HEK293 (cell line): Measurements from ENCODE around the gene CYTH3.

Experiments used
- CTCF ChIA-PET: fragments of 350-600 bp; formaldehyde crosslinking; extraction: SDS; loops from one replicate; lab custom pipeline; 2021; ENCODE audit warnings: antibody characterized with exemption; lab: Yijun Ruan, JAX
- POLR2A ChIA-PET: fragments of 300-600 bp; formaldehyde crosslinking; extraction: SDS; loops from one replicate; lab custom pipeline; 2020; ENCODE audit warnings: antibody characterized with exemption, inconsistent platforms; lab: Yijun Ruan, JAX
- H3K27ac ChIP-seq: fragments of 200-500 bp; sonication (Bioruptor generic); 2 replicates; pipeline ENCODE4 v1.5.1; 2014; ENCODE audit warnings: low read depth, low read length, control low read depth, inconsistent platforms; ENCODE audit errors: extremely low read depth
- H3K36me3 ChIP-seq, 2 experiments: fragments of 200-500 bp in 1 of 2; sonication (Bioruptor generic) in 1 of 2; 1 replicate in 1 of 2; 2 replicates in 1 of 2; pipeline ENCODE4 v1.5.1; 2014 to 2017; ENCODE audit warnings: inconsistent platforms in 2 of 2, low read length in 2 of 2; ENCODE audit not compliant: control insufficient read depth in 2 of 2, insufficient read depth in 1 of 2
- H3K4me1 ChIP-seq: fragments of 200-500 bp; sonication (Bioruptor generic); 2 replicates; pipeline ENCODE4 v1.5.1; 2014; ENCODE audit warnings: mild to moderate bottlenecking, low read length, inconsistent platforms; ENCODE audit not compliant: control insufficient read depth, insufficient read depth
- H3K4me3 ChIP-seq: 2 replicates; pipeline ENCODE4 v1.5.1; 2011; ENCODE audit warnings: low read depth, mild to moderate bottlenecking, control low read depth, low read length, moderate library complexity
- H3K9me3 ChIP-seq: fragments of 200-500 bp; sonication (Bioruptor generic); 2 replicates; pipeline ENCODE4 v1.5.1; 2014; ENCODE audit warnings: low read depth, low read length, inconsistent platforms; ENCODE audit not compliant: control insufficient read depth, insufficient read depth
- ATF2 ChIP-seq: fragments of 450-650 bp; formaldehyde crosslinking; IDR thresholded peaks from 2 replicates; pipeline ENCODE4 v1.5.1; 2016; ENCODE audit warnings: missing biosample characterization, missing genetic modification characterization, low read depth
- CTCF ChIP-seq: fragments of 450-650 bp; formaldehyde crosslinking; IDR thresholded peaks from 2 replicates; pipeline ENCODE4 v1.5.1; 2016; ENCODE audit warnings: missing biosample characterization, missing genetic modification characterization
- HOXD13 ChIP-seq: sonication (generic); formaldehyde crosslinking; IDR thresholded peaks from 2 replicates; pipeline ENCODE4 v1.8.0; 2022; ENCODE audit warnings: missing genetic modification reagents, borderline replicate concordance
- PRDM2 ChIP-seq: fragments of 450-650 bp; formaldehyde crosslinking; IDR thresholded peaks from 2 replicates; pipeline ENCODE4 v1.5.1; 2016; ENCODE audit warnings: missing biosample characterization, missing genetic modification characterization, borderline replicate concordance
- RBAK ChIP-seq: fragments of 450-650 bp; formaldehyde crosslinking; IDR thresholded peaks from 2 replicates; pipeline ENCODE4 v1.5.1; 2016; ENCODE audit warnings: missing biosample characterization, missing genetic modification characterization
- SETDB1 ChIP-seq: IDR thresholded peaks from one replicate; pipeline ENCODE4 v1.6.1; 2017; ENCODE audit warnings: mild to moderate bottlenecking, low read length, moderate library complexity, mixed read lengths; ENCODE audit not compliant: insufficient read length
- SP2 ChIP-seq: fragments of 450-650 bp; formaldehyde crosslinking; IDR thresholded peaks from 2 replicates; pipeline ENCODE4 v1.5.1; 2016; ENCODE audit warnings: missing biosample characterization, missing genetic modification characterization
- ZBTB48 ChIP-seq: fragments of 450-650 bp; formaldehyde crosslinking; IDR thresholded peaks from 2 replicates; pipeline ENCODE4 v1.5.1; 2016; ENCODE audit warnings: missing biosample characterization, missing genetic modification characterization
- ZNF112 ChIP-seq: fragments of 450-650 bp; formaldehyde crosslinking; IDR thresholded peaks from 2 replicates; pipeline ENCODE4 v1.5.0; 2017; ENCODE audit warnings: missing biosample characterization, missing genetic modification characterization
- ZNF133 ChIP-seq: fragments of 450-650 bp; formaldehyde crosslinking; IDR thresholded peaks from 2 replicates; pipeline ENCODE4 v1.5.1; 2016; ENCODE audit warnings: missing biosample characterization, missing genetic modification characterization
- ZNF169 ChIP-seq: fragments of 450-650 bp; formaldehyde crosslinking; IDR thresholded peaks from 2 replicates; pipeline ENCODE4 v1.5.1; 2016; ENCODE audit warnings: missing biosample characterization, missing genetic modification characterization
- ZNF18 ChIP-seq: fragments of 450-650 bp; formaldehyde crosslinking; IDR thresholded peaks from 2 replicates; pipeline ENCODE4 v1.5.1; 2016; ENCODE audit warnings: missing biosample characterization, missing genetic modification characterization
- ZNF239 ChIP-seq: fragments of 450-650 bp; formaldehyde crosslinking; IDR thresholded peaks from 2 replicates; pipeline ENCODE4 v1.5.1; 2016; ENCODE audit warnings: missing biosample characterization, missing genetic modification characterization
- ZNF324 ChIP-seq: fragments of 450-650 bp; formaldehyde crosslinking; IDR thresholded peaks from 2 replicates; pipeline ENCODE4 v1.5.1; 2016; ENCODE audit warnings: missing biosample characterization, missing genetic modification characterization
- ZNF366 ChIP-seq: fragments of 450-650 bp; formaldehyde crosslinking; conservative IDR thresholded peaks from 2 replicates; pipeline ENCODE4 v1.5.1; 2016; ENCODE audit warnings: missing biosample characterization, missing genetic modification characterization
- ZNF600 ChIP-seq: fragments of 450-650 bp; formaldehyde crosslinking; IDR thresholded peaks from 2 replicates; pipeline ENCODE4 v1.5.1; 2016; ENCODE audit warnings: missing biosample characterization, missing genetic modification characterization
- ZNF626 ChIP-seq: fragments of 450-650 bp; sonication (Bioruptor Pico); formaldehyde crosslinking; IDR thresholded peaks from 2 replicates; pipeline ENCODE4 v1.5.1; 2018; ENCODE audit warnings: missing biosample characterization, missing genetic modification characterization, inconsistent platforms
- ZXDB ChIP-seq: fragments of 450-650 bp; formaldehyde crosslinking; IDR thresholded peaks from 2 replicates; pipeline ENCODE4 v1.5.1; 2016; ENCODE audit warnings: missing biosample characterization, missing genetic modification characterization

CYTH3 gene

GRCh38 chr7:6257675-6258074, 14.7 kb downstream of the CYTH3 start:
- CTCF ChIA-PET, result no interaction called here
- peaks cover 12% of the 10 kb centered on the region; the same call in 1 of the 2 replicates for H3K4me1 ChIP-seq
- no peaks in the 10 kb centered on the region for H3K9me3 ChIP-seq
- TF ChIP-seq SETDB1, result no peak
- TF ChIP-seq ZNF18 (tag by site-specific recombination), result no peak
- TF ChIP-seq RBAK (tag by site-specific recombination), result no peak
- TF ChIP-seq ZXDB, result no peak
- TF ChIP-seq ATF2 (tag by site-specific recombination), result no peak
- TF ChIP-seq ZNF169 (tag by site-specific recombination), result no peak
- TF ChIP-seq ZBTB48 (tag by site-specific recombination), result no peak
- no peak for TF ChIP-seq HOXD13 (CRISPR knock-in tag)
- TF ChIP-seq SP2 (tag by site-specific recombination), result no peak
- TF ChIP-seq ZNF133, result no peak
- TF ChIP-seq ZNF324 (tag by site-specific recombination), result no peak
- TF ChIP-seq ZNF239, result no peak
- no peak for TF ChIP-seq CTCF (tag by site-specific recombination)
- TF ChIP-seq ZNF112 (tag by site-specific recombination), result no peak
- no peaks in the 10 kb centered on the region for H3K36me3 ChIP-seq
- POLR2A ChIA-PET, result interaction anchor here (0.7 kb wide), 1 partner anchor 37 kb away, joined by 3 read pairs; no protein-coding TSS in a partner anchor
- H3K27ac ChIP-seq, result no peak overlapping the region
- H3K4me3 ChIP-seq, result no peak overlapping the region

GRCh38 chr7:6256677-6257535, 15.5 kb downstream of the CYTH3 start:
- Histone ChIP-seq H3K9me3 (no peaks in the 10 kb centered on the region), H3K36me3 (no peaks in the 10 kb centered on the region), H3K4me1 (peaks cover 15% of the 10 kb centered on the region; the same call in 1 of the 2 replicates), H3K4me3 (no peak overlapping the region), H3K27ac (no peak overlapping the region)
- POLR2A ChIA-PET, result no interaction called here
- CTCF ChIA-PET, result no interaction called here
- TF ChIP-seq ZNF600 (tag by site-specific recombination) (0 out of 2 replicates have a peak, but pooled peaks have one; percentile 10), ZNF626 (tag by site-specific recombination) (no peak)
- TF ChIP-seq, all 188 proteins: peak for 1

- Histone ChIP-seq H3K4me3 (no peak overlapping the region), H3K27ac (no peak overlapping the region), H3K36me3 (no peaks in the 10 kb centered on the region), H3K9me3 (no peaks in the 10 kb centered on the region), H3K4me1 (peaks cover 20% of the 10 kb centered on the region; the same call in 1 of the 2 replicates)
- CTCF ChIA-PET, result no interaction called here
- POLR2A ChIA-PET, result no interaction called here
- TF ChIP-seq ZNF366, result no peak
- no peak for TF ChIP-seq PRDM2
- TF ChIP-seq ATF2 (tag by site-specific recombination), result no peak
Observed at GRCh38 chr7:6256109-6256483, 16.3 kb downstream of the CYTH3 start.
